ENCODE data around the gene CPSF6. TPM values are rescaled to one million over a fixed set of nuclear protein-coding genes. Genes with fewer than 3 reads are reported as not detected.

CPSF6 gene
- total and polyA plus RNA-seq, 2 donors (not counting 1 experiment from before 2014, with no cell fraction given) = 18.0 to 43.2 TPM

GRCh38 chr12:69287556-69287955, 48.2 kb downstream of the CPSF6 start:
- no peaks in the 10 kb centered on the region for H3K79me2 ChIP-seq (ENCODE audit: control insufficient read depth, insufficient read depth, low read length)
- H3K9ac ChIP-seq (ENCODE audit: insufficient read depth, low read length) = no peak overlapping the region
- H3K4me3 ChIP-seq (replicated peaks in 1 of 4; ENCODE audit: control extremely low read depth in 1 of 4, insufficient read depth in 1 of 4, low read depth in 3 of 4, low read length in 4 of 4) = no peak overlapping the region
- H3K27me3 ChIP-seq (ENCODE audit: control insufficient read depth, insufficient read depth, low read length) = no peaks in the 10 kb centered on the region
- H2AFZ ChIP-seq (ENCODE audit: low read length) = no peak overlapping the region
- H4K20me1 ChIP-seq (ENCODE audit: control insufficient read depth, extremely low read depth, insufficient read depth, low read length) = no peaks in the 10 kb centered on the region
- H3K27ac ChIP-seq (ENCODE audit: insufficient read depth, low read length) = no peak overlapping the region
- H3K36me3 ChIP-seq (ENCODE audit: control insufficient read depth, insufficient read depth, low read length) = no peaks in the 10 kb centered on the region
- no peaks in the 10 kb centered on the region for H3K9me3 ChIP-seq (ENCODE audit: control insufficient read depth, insufficient read depth, low read depth, low read length)
- H3K4me1 ChIP-seq (ENCODE audit: control insufficient read depth, extremely low read depth, insufficient read depth, low read length) = no peaks in the 10 kb centered on the region
- DNase-seq (ENCODE audit: low read depth in 2 of 2) = no peak
- no peak overlapping the region for H3K4me2 ChIP-seq (ENCODE audit: extremely low read depth, insufficient read depth, low read length)
- TF ChIP-seq EZH2 (IDR thresholded peaks at IDR 0.05; ENCODE audit: low read length, missing control alignments) = no peak
- TF ChIP-seq, protein P1, sequence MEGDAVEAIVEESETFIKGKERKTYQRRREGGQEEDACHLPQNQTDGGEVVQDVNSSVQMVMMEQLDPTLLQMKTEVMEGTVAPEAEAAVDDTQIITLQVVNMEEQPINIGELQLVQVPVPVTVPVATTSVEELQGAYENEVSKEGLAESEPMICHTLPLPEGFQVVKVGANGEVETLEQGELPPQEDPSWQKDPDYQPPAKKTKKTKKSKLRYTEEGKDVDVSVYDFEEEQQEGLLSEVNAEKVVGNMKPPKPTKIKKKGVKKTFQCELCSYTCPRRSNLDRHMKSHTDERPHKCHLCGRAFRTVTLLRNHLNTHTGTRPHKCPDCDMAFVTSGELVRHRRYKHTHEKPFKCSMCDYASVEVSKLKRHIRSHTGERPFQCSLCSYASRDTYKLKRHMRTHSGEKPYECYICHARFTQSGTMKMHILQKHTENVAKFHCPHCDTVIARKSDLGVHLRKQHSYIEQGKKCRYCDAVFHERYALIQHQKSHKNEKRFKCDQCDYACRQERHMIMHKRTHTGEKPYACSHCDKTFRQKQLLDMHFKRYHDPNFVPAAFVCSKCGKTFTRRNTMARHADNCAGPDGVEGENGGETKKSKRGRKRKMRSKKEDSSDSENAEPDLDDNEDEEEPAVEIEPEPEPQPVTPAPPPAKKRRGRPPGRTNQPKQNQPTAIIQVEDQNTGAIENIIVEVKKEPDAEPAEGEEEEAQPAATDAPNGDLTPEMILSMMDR (conservative IDR thresholded peaks at IDR 0.05 in 1 of 2, IDR thresholded peaks at IDR 0.05 in 1 of 2; ENCODE audit: low read depth in 1 of 2, low read length in 2 of 2) = no peak

DNA sequence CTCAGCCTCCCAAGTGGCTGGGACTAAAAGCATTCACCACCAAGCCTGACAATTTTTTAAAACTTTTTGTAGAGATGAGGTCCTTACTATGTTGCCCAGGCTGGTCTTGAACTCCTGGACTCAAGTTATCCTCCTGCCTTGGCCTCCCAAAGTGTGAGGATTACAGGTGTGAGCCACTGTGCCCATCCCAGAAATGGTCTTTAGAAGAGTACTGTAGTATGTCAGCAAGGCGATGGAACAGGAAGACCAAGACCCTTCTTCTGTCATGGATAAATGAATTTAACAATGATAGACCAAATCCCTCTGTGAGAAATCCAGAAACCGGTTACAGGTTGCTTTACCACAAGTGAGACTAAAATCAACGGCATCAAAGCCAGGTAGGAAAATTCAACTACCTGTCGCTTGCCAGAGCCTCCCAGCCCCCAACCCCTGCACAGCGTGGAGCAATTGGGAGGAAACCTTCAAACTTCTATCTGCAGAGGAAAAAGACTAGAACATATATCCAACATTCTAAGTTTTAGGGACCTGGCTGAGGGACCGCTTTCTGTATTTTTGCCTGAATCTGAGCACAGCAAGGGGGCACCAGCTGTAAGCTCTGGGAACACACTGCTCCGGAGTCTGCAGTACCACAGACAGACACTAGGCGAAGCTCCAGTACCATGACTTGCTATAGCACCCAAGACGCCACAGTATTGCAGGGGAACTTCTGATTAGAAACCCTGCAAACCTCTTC, 51.3 kb downstream of the CPSF6 start:
- Histone ChIP-seq H4K20me1 (ENCODE audit: control insufficient read depth, extremely low read depth, insufficient read depth, low read length) (no peaks in the 10 kb centered on the region), H3K9me3 (ENCODE audit: control insufficient read depth, insufficient read depth, low read depth, low read length) (no peaks in the 10 kb centered on the region), H3K27ac (ENCODE audit: insufficient read depth, low read length) (no peak overlapping the region), H3K4me1 (ENCODE audit: control insufficient read depth, extremely low read depth, insufficient read depth, low read length) (no peaks in the 10 kb centered on the region), H3K4me2 (ENCODE audit: extremely low read depth, insufficient read depth, low read length) (no peak overlapping the region), H3K9ac (ENCODE audit: insufficient read depth, low read length) (no peak overlapping the region), H3K79me2 (ENCODE audit: control insufficient read depth, insufficient read depth, low read length) (no peaks in the 10 kb centered on the region), H3K4me3 (replicated peaks in 1 of 4; ENCODE audit: control extremely low read depth in 1 of 4, insufficient read depth in 1 of 4, low read depth in 3 of 4, low read length in 4 of 4) (no peak overlapping the region), H3K27me3 (ENCODE audit: control insufficient read depth, insufficient read depth, low read length) (peaks cover 3% of the 10 kb centered on the region), H2AFZ (ENCODE audit: low read length) (no peak overlapping the region), H3K36me3 (ENCODE audit: control insufficient read depth, insufficient read depth, low read length) (no peaks in the 10 kb centered on the region)
- TF ChIP-seq, protein P1 (conservative IDR thresholded peaks at IDR 0.05 in 1 of 2, IDR thresholded peaks at IDR 0.05 in 1 of 2; ENCODE audit: low read depth in 1 of 2, low read length in 2 of 2) = peak; percentile 94 to 97
- no peak for TF ChIP-seq EZH2 (IDR thresholded peaks at IDR 0.05; ENCODE audit: low read length, missing control alignments)
- peak; percentile 69 to 79 for DNase-seq (ENCODE audit: low read depth in 2 of 2)

GRCh38 chr12:69291278-69291593, 51.9 kb downstream of the CPSF6 start:
- Histone ChIP-seq H3K79me2 (ENCODE audit: control insufficient read depth, insufficient read depth, low read length) (no peaks in the 10 kb centered on the region), H3K4me1 (ENCODE audit: control insufficient read depth, extremely low read depth, insufficient read depth, low read length) (no peaks in the 10 kb centered on the region), H3K4me3 (replicated peaks in 1 of 4; ENCODE audit: control extremely low read depth in 1 of 4, insufficient read depth in 1 of 4, low read depth in 3 of 4, low read length in 4 of 4) (no peak overlapping the region), H3K9me3 (ENCODE audit: control insufficient read depth, insufficient read depth, low read depth, low read length) (no peaks in the 10 kb centered on the region), H3K4me2 (ENCODE audit: extremely low read depth, insufficient read depth, low read length) (no peak overlapping the region), H3K27me3 (ENCODE audit: control insufficient read depth, insufficient read depth, low read length) (peaks cover 3% of the 10 kb centered on the region), H4K20me1 (ENCODE audit: control insufficient read depth, extremely low read depth, insufficient read depth, low read length) (no peaks in the 10 kb centered on the region), H3K36me3 (ENCODE audit: control insufficient read depth, insufficient read depth, low read length) (no peaks in the 10 kb centered on the region), H3K27ac (ENCODE audit: insufficient read depth, low read length) (no peak overlapping the region), H2AFZ (ENCODE audit: low read length) (no peak overlapping the region), H3K9ac (ENCODE audit: insufficient read depth, low read length) (no peak overlapping the region)
- DNase-seq (ENCODE audit: low read depth in 2 of 2) = no peak
- TF ChIP-seq, protein P1 (conservative IDR thresholded peaks at IDR 0.05 in 1 of 2, IDR thresholded peaks at IDR 0.05 in 1 of 2; ENCODE audit: low read depth in 1 of 2, low read length in 2 of 2) = no peak
- TF ChIP-seq EZH2 (IDR thresholded peaks at IDR 0.05; ENCODE audit: low read length, missing control alignments) = no peak
